Middle frontal gyrus (tissue), 1 donor: ENCODE results near the gene PRAMEF9.
"Not testable (repeated sequence)": the region's sequence is repeated elsewhere in the genome, so short reads cannot be mapped to it uniquely, and the experiment has no call there.

ENCODE experiments used
- DNase-seq: peaks from one replicate; pipeline ENCODE4 v3.0.0-alpha.2; 2015; ENCODE audit warnings: low spot score; ENCODE audit errors: extremely low spot score

The PRAMEF9 gene

DNA sequence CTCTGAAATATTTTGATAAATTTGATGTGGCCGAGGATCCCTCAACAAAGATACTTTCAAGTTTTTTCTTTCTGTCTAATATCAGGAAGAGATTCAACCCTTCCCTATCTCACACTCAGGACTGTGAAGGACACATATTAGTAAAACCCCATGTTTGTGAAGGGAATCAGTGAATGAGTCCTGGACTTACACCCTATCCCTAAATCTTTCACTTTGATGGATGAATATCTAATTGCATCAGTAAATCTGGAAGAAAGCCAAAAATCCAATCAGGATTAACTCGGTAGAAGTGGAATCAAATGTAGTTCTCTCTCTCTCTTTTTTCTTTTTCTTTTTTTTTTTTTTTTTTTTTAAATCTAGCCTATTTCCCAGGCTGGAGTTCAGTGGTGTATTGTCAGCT lies at the start of gene PRAMEF9:
Gene PRAMEF9 (plus strand): TSS at position 301 of the 400 bp plus-strand sequence. CDS start 3,433 bp downstream, outside the sequence.
- DNase-seq, result not testable (repeated sequence)

DNA sequence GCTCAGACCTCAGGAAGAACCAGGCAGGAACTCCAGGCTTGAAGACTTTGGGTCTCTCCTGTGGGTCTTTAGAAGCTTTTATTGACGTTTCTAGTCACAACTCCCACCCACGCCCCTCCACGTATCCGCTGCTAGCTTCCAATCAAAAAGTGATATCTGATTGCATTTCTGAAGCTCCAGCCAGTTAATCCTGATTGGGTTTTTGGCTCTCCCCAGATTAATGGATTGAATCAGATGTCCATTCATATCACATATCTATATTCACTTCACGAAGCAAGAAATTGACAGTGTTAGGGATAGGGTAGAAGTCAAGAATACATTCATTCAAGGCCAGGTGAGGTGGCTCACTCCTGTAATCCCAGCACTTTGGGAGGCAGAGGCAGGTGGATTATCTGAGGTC lies 15.7 kb upstream of the PRAMEF9 start, which contains the start of gene PRAMEF26:
Gene PRAMEF26 (minus strand): TSS at position 101 of the 400 bp plus-strand sequence. CDS start 2,914 bp downstream, outside the sequence.
- DNase-seq, result not testable (repeated sequence)

DNA sequence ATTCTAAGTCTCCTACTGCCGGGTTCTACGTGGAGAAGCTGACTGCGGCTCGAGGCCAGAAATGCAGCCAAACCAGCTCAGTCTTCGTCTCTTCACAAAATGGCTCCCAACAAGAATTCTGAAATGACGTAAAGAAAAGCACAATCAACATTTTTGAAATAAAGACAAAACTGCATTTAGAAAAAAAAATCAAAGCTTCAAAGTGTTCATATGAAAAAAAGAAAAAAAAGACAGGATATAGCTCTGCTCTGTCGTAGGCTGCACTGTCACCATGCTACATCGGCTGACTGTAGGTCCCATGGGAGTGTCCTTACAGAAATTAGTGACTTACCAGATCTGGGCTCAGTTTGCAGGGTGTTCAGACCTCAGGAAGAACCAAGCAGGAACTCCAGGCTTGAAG lies 6.1 kb upstream of the PRAMEF9 start, which contains the start of gene HNRNPCL4:
Gene HNRNPCL4 (minus strand): TSS at position 101 of the 400 bp plus-strand sequence. CDS start 164 bp downstream, outside the sequence.
- not testable (repeated sequence) for DNase-seq

DNA sequence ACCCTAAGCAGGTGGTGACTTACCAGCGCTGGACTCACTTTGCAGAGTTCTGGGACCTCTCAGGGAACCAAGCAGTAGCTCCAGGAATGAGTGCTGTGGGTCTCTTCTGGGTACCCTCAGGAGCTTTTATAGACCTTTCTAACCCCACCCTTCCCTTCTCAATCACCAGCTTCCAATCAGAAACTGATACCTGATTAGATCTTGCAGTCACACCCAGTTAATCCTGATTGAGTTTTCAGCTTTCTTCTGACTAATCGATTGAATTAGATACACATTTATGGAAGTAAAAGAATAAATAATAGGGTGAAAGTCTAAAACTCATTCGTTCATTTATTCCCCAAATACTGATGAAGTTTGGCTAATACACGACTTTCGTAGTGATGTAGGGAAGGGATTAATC lies 29.7 kb downstream of the PRAMEF9 start, which contains the start of gene PRAMEF13:
Gene PRAMEF13 (minus strand): TSS at position 101 of the 400 bp plus-strand sequence. CDS start 1,820 bp downstream, outside the sequence.
- not testable (repeated sequence) for DNase-seq

DNA sequence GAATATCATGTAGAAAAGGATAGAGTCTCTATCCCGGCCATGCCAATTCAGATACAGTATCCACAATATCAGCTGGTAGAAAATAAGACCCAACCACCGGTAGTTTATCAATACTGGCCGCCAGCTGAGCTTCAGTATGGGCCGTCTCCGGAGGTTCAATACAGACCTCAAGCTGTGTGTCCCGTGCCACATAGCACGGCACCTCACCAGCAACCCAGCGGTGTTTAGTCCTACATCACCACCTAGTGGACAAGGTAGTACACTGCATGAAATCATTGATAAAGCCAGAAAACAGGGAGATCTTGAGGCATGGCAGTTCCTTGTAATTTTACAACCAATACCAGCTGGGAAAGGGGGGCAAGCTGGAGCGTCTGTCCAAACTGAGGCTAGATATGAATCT lies 37.1 kb downstream of the PRAMEF9 start:
- not testable (repeated sequence) for DNase-seq

DNA sequence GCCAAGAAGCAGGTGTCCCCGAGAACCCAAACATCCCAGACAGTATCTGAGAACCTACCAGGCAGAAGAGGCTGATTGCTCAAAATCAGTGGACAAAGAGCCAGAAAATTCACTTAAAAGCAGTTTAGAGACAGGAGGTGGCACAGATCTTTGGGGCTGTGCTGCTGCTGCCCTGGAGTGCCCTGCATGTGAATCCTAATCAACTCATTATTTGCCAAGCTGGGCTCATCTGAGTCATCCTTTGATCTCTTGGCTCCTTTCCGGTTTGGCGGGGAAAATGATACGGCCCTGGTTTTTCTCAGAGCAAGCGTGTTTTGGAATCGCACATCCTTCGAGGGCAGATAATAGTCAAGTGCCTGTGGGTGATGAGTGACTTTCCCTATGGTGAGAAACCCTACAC lies 45.0 kb downstream of the PRAMEF9 start:
- DNase-seq, result not testable (repeated sequence)

DNA sequence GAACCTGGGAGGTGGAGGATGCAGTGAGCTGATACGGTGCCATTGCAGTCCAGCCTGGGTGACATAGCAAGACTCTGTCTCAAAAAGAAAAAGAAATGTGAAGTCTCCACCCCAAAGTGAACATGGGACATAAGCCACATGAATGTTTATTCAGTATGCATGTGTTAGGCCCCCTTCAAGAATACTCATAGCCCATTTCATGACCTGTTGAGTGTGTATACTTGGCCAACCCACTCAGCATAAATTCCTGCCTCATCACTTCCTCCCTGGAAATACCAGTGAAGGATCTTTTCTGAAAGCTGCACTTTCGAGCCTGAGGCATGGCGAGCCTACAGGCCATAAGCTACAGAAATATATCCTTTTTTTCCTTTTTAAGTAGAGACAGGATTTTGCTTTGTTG lies 47.6 kb downstream of the PRAMEF9 start:
- DNase-seq, result not testable (repeated sequence)

DNA sequence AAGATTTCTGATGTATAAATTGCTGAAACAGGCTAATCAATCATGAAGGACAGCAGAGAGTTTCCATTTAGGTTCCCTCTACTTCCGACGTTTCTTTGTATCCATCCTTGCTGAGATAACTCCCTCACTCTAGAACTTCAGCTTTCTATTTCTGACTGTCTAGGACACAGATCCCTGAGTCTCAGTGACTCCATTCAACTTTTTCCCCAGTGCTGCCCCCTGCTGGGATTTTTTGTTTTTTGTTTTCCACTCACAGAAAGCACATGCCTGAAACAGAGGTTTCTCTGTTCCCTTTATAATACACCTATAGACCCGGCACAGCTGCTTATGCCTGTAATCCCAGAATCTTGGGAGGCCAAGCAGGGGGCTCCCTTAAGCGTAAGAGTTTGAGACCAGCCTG lies 51.1 kb downstream of the PRAMEF9 start:
- DNase-seq, result not testable (repeated sequence)

DNA sequence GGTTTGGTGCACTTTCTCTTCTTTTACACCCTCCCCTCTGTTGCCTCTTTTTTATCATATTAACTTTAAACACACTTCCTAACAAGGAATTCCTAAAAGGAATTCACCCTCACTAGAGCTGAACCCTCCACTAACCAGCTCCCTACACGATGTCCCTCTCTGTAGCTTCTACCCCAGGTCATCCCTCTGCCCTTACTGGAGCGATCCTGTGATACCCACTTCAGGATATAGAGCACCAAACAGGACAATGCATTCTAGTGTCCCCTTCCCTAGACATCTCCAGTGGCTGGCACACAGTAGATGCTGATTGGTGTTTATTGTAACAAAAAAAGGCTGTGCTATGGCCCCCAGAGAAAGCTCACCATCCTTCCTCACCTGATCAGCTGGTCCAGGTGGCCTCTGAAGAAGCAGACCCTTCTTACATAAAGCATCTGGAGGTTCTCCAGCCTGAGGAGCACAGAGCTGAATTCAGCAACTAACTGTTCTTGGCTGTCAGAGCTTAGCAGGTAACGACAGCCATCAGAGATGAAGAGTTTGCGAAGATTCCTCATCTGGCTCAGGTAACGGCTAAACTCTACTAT lies 52.9 kb downstream of the PRAMEF9 start:
- DNase-seq, result no peak

DNA sequence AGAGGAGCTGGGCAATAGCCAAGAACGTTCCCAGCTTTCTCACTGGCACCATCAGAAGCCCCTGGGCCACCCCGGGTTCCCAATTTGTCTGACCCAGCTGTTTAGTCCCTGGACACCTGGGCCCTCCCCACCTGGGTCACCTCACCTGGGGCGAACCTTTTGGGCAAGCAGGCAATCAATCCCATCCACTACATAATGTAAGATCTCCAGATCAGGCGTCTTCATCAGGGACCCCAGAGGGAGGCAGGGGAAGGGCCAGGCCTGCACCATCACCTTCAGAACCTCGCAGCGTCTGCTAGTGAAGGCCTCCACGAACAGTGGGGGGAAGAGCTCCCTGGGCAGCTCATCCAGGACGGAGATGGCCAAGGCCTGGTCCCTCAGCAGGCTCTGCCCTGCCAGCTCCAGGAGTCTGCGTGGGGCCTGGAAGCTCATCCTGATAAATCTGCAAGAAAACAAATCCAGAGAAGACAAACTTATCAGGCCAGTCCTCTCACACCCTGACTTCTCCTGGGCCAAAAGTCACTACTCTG lies 54.1 kb downstream of the PRAMEF9 start, which contains the start of gene PRAMEF18:
Gene PRAMEF18 (minus strand): TSS at position 480 of the 530 bp plus-strand sequence. CDS start 48 bp downstream, at position 432.
- not testable (repeated sequence) for DNase-seq

DNA sequence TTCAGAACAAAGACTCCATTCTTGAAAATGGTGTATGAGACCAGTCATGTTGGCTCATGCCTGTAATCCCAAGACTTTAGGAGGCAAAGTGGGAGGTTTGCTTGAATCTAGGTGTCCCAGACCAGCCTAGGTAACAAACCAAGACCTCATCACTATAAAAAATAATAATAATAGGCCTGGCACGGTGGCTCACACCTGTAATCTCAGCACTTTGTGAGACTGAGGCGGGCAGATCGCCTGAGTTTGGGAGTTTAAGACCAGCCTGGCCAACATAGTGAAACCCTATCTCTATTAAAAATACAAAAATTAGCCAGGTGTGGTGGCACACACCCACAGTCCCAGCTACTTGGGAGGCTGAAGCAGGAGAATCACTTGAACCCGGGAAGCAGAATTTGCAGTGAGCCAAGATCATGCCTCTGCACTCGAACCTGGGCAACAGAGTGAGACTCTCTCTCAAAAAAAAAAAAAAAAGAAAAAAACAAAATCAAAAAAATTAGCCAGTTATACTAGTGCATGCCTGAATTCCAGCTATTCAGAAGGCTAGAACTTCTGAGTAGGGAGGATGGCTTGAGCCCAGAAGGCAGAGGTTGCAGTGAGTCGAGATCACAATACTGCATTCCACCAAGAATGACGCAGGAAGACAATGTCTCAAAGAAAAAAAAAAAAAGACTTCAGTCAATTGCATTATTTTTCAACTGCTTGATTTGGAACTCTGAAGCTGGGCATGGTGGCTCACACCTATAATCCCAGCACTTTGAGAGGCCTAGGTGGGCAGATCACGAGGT lies 55.8 kb downstream of the PRAMEF9 start:
- not testable (repeated sequence) for DNase-seq

DNA sequence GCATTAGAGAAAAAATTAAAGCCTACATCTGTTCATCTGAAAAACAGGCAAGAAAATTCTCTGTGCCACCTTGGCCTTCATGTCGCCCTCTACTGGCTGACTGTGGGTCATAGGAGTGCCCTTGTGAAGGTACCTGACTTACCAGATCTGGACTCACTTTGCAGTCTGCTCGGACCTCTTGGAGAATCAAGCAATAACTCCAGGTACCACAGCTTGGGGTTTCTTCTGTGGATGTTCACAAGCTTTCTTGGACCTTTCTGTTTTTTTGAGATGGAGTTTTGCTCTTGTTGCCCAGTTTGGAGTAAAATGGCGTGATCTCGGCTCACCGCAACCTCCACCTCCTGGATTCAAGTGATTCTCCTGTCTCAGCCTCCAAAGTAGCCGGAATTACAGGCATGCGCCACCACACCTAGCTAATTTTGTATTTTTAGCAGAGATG lies 56.7 kb downstream of the PRAMEF9 start:
- DNase-seq, result no peak
